ENCODE data around the gene PLXNC1.

GRCh38 chr12:94276725-94277124 lies 128.3 kb downstream of the PLXNC1 start:
- TF ChIP-seq CTCF (IDR thresholded peaks at IDR 0.05; ENCODE audit: insufficient read depth, low read length) (no peak), REST (IDR thresholded peaks at IDR 0.05; ENCODE audit: insufficient replicate concordance, low read depth) (no peak), POLR2AphosphoS5 (IDR thresholded peaks at IDR 0.05; ENCODE audit: low read depth) (no peak), GABPA (IDR thresholded peaks at IDR 0.05; ENCODE audit: low read depth) (no peak)

All from HL-60 (cell line).